HUDEP-2 (cell line): ENCODE measurements around the gene LRMDA.

Experiments used
- DNase-seq, 76 experiments: peaks; one replicate each; lab custom pipeline; 2025; ENCODE audit not compliant: unreplicated experiment in 76 of 76; lab: John Stamatoyannopoulos, UW

The LRMDA gene

GRCh38 chr10:76540331-76540730 lies 1108.9 kb downstream of the LRMDA start:
- DNase-seq, result no peak

- DNase-seq, result no peak
These were observed 1109.4 kb downstream of the LRMDA start for GRCh38 chr10:76540786-76541185.

GRCh38 chr10:76541852-76542251 lies 1110.4 kb downstream of the LRMDA start:
- no peak for DNase-seq

- DNase-seq, result no peak
These were observed 1111.0 kb downstream of the LRMDA start for GRCh38 chr10:76542307-76542930.

- no peak for DNase-seq
These were observed 1112.2 kb downstream of the LRMDA start for GRCh38 chr10:76543655-76544054.

GRCh38 chr10:76544789-76545188 lies 1113.4 kb downstream of the LRMDA start:
- DNase-seq, result no peak

GRCh38 chr10:76546411-76546810 lies 1115.0 kb downstream of the LRMDA start:
- DNase-seq, result no peak

GRCh38 chr10:76547352-76547972 lies 1116.0 kb downstream of the LRMDA start:
- peak in 70 of 76 experiments; percentile 1 to 74 (median 42) for DNase-seq

GRCh38 chr10:76548716-76549115 lies 1117.3 kb downstream of the LRMDA start:
- no peak for DNase-seq

GRCh38 chr10:76549171-76549570 lies 1117.7 kb downstream of the LRMDA start:
- DNase-seq, result no peak

- DNase-seq, result no peak
These were observed 1119.4 kb downstream of the LRMDA start for GRCh38 chr10:76550806-76551205.

GRCh38 chr10:76552091-76552873 lies 1120.9 kb downstream of the LRMDA start:
- DNase-seq, result no peak

GRCh38 chr10:76553263-76554032 lies 1122.0 kb downstream of the LRMDA start:
- no peak for DNase-seq

GRCh38 chr10:76554033-76554408 lies 1122.6 kb downstream of the LRMDA start:
- no peak for DNase-seq

GRCh38 chr10:76554478-76554877 lies 1123.1 kb downstream of the LRMDA start:
- no peak for DNase-seq

- DNase-seq, result no peak
These were observed 1123.7 kb downstream of the LRMDA start for GRCh38 chr10:76555067-76555670.

GRCh38 chr10:76557366-76557765 lies 1125.9 kb downstream of the LRMDA start:
- DNase-seq, result no peak

- no peak for DNase-seq
These were observed 1127.2 kb downstream of the LRMDA start for GRCh38 chr10:76558586-76558985.

GRCh38 chr10:76558996-76559891 lies 1127.8 kb downstream of the LRMDA start:
- no peak for DNase-seq

- DNase-seq, result no peak
These were observed 1128.4 kb downstream of the LRMDA start for GRCh38 chr10:76559892-76560220.
